ENCODE data around the gene PHF21A. TPM values are rescaled to one million over a fixed set of nuclear protein-coding genes. Genes with fewer than 3 reads are reported as not detected.
A peak's percentile ranks its signal among the peaks of the same experiment; 100 is the strongest.

The PHF21A gene
- total and polyA plus RNA-seq, 10 of the 15 experiments (the other 5 are each of a cell fraction or from before 2014, with no cell fraction given), result 2.6 to 37.2 (median 16.0) TPM

GRCh38 chr11:45917623-45918330, 203.5 kb downstream of the PHF21A start, which contains the start of gene PEX16:
Gene PEX16 (minus strand): TSS chr11:45917877. CDS start chr11:45917811, 66 bp downstream.
- Histone ChIP-seq H3K4me1 (ENCODE audit: control insufficient read depth, insufficient read depth, low read length) (peaks cover 18% of the 10 kb centered on the region), H4K20me1 (ENCODE audit: control insufficient read depth, insufficient read depth) (no peaks in the 10 kb centered on the region), H3K9me3 (replicated peaks; ENCODE audit: control insufficient read depth, insufficient read depth, low read length) (no peaks in the 10 kb centered on the region), H3K27me3 (replicated peaks in 1 of 2; ENCODE audit: control insufficient read depth in 2 of 2, insufficient read depth in 2 of 2, low read length in 1 of 2) (peaks cover 2 to 4% of the 10 kb centered on the region in 2 experiments; a peak in 3 of 4 replicates), H3K27ac (ENCODE audit: control insufficient read depth, insufficient read depth) (peak within 1 kb of the TSS; percentile 92), H3K9ac (ENCODE audit: control insufficient read depth, insufficient read depth, low read length) (peak within 1 kb of the TSS; percentile 99), H3K4me2 (ENCODE audit: control insufficient read depth, insufficient read depth) (peak within 1 kb of the TSS; percentile 100), H3K4me3 (peak within 1 kb of the TSS; percentile 99), H2AFZ (ENCODE audit: control insufficient read depth, low read depth, low read length) (peak within 1 kb of the TSS; percentile 98), H3K79me2 (ENCODE audit: control insufficient read depth, insufficient read depth, low read length) (peaks cover 16% of the 10 kb centered on the region), H3K36me3 (ENCODE audit: control insufficient read depth in 2 of 2, insufficient read depth in 2 of 2, low read length in 1 of 2) (peaks cover 12 to 15% of the 10 kb centered on the region in 2 experiments)
- ChIA-PET CTCF (interaction anchor here (0.5 to 2.4 kb wide), 10 partner anchors 12 to 565 kb away, joined by 3 to 12 read pairs (median 3); no protein-coding TSS in a partner anchor), SMC1A (ENCODE audit: uncharacterized antibody, unreplicated experiment) (interaction anchor here (0.7 to 2.8 kb wide), 8 partner anchors 13 to 86 kb away, joined by 3 to 31 read pairs (median 4); partner anchors contain the start of gene CRY2), RAD21 (ENCODE audit: unreplicated experiment) (interaction anchor here (0.6 to 2.8 kb wide), 13 partner anchors 13 to 146 kb away, joined by 3 to 29 read pairs (median 4); partner anchors contain the start of genes CRY2 and SLC35C1), POLR2A (interaction anchor here (0.8 to 2.6 kb wide), 11 partner anchors 9 to 108 kb away, joined by 3 to 27 read pairs (median 4); partner anchors contain the start of gene CRY2)
- FAIRE-seq, result peak; percentile 100
- BruUV-seq (replicated peaks), result no TSS peak
- ATAC-seq, result peak; percentile 92
- 2% methylated on average over 45 of the region's 45 CpGs for WGBS (ENCODE audit: insufficient coverage, insufficient replicate concordance, low lambda C conversion rate, missing lambda C conversion rate)
- in situ Hi-C loops (cut with MboI) (no loop called here), intact Hi-C loops (cut with micrococcal nuclease; ENCODE audit: unreplicated experiment) (loop anchor here (1.0 to 2.0 kb wide), 2 partner anchors 13 to 71 kb away; partner anchors contain the start of gene CRY2)
- DNase-seq (ENCODE audit: low read depth, low spot score), result peak; percentile 94
- TF ChIP-seq NKRF (conservative IDR thresholded peaks at IDR 0.05) (peak; percentile 94), STAT1 (conservative IDR thresholded peaks at IDR 0.05) (no peak; the same call in 1 of the 2 replicates), IRF5 (IDR thresholded peaks at IDR 0.05; ENCODE audit: borderline replicate concordance) (no peak), SIX5 (IDR thresholded peaks at IDR 0.05; ENCODE audit: low read depth, low read length, severe bottlenecking) (peak; percentile 43), CEBPB (IDR thresholded peaks at IDR 0.05; ENCODE audit: borderline replicate concordance in 1 of 2, low read depth in 2 of 2, low read length in 2 of 2) (peak in 1 of 2 experiments; percentile 93; a peak in 2 of 4 replicates), ZNF384 (IDR thresholded peaks at IDR 0.05; ENCODE audit: borderline replicate concordance, low read depth, low read length) (no peak), CREB1 (IDR thresholded peaks at IDR 0.05; ENCODE audit: low read depth) (peak; percentile 72), ZZZ3 (IDR thresholded peaks at IDR 0.05; ENCODE audit: control insufficient read depth, insufficient read length, low read depth) (no peak), SIN3A (IDR thresholded peaks at IDR 0.05; ENCODE audit: low read depth, low read length) (peak; percentile 55), JUNB (IDR thresholded peaks at IDR 0.05) (no peak), SPI1 (IDR thresholded peaks at IDR 0.05; ENCODE audit: borderline replicate concordance, insufficient read depth, low read depth, low read length) (0 out of 2 replicates have a peak, but pooled peaks have one; percentile 18), NFXL1 (IDR thresholded peaks at IDR 0.05; ENCODE audit: borderline replicate concordance) (no peak), RUNX3 (IDR thresholded peaks at IDR 0.05; ENCODE audit: low read length) (no peak), NFIC (IDR thresholded peaks at IDR 0.05; ENCODE audit: low read depth, low read length) (no peak), SREBF1 (IDR thresholded peaks at IDR 0.05; ENCODE audit: low read length) (no peak)
- TF ChIP-seq, protein P1, sequence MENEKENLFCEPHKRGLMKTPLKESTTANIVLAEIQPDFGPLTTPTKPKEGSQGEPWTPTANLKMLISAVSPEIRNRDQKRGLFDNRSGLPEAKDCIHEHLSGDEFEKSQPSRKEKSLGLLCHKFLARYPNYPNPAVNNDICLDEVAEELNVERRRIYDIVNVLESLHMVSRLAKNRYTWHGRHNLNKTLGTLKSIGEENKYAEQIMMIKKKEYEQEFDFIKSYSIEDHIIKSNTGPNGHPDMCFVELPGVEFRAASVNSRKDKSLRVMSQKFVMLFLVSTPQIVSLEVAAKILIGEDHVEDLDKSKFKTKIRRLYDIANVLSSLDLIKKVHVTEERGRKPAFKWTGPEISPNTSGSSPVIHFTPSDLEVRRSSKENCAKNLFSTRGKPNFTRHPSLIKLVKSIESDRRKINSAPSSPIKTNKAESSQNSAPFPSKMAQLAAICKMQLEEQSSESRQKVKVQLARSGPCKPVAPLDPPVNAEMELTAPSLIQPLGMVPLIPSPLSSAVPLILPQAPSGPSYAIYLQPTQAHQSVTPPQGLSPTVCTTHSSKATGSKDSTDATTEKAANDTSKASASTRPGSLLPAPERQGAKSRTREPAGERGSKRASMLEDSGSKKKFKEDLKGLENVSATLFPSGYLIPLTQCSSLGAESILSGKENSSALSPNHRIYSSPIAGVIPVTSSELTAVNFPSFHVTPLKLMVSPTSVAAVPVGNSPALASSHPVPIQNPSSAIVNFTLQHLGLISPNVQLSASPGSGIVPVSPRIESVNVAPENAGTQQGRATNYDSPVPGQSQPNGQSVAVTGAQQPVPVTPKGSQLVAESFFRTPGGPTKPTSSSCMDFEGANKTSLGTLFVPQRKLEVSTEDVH (IDR thresholded peaks at IDR 0.05; ENCODE audit: low read depth, partially characterized antibody), result peak; percentile 94

Data from GM12878 (cell line).